WI38 (cell line): ENCODE results near the gene ATP6V1B1.

Source experiments
- H3K4me3 ChIP-seq: 2 replicates; pipeline ENCODE4 v1.5.1; 2011; ENCODE audit warnings: low read depth, mild to moderate bottlenecking, control low read depth, low read length
- CTCF ChIP-seq: IDR thresholded peaks from 2 replicates; pipeline ENCODE4 v1.5.1; 2012; ENCODE audit warnings: low read depth, mild to moderate bottlenecking, control low read depth, low read length

ATP6V1B1 gene

GRCh38 chr2:70960833-70961647 is 25.3 kb downstream of the ATP6V1B1 start:
- no peak overlapping the region for H3K4me3 ChIP-seq
- TF ChIP-seq CTCF = no peak

- H3K4me3 ChIP-seq = no peak overlapping the region
- no peak for TF ChIP-seq CTCF
Measured at GRCh38 chr2:70961648-70961994, 25.9 kb downstream of the ATP6V1B1 start.

- no peak overlapping the region for H3K4me3 ChIP-seq
- TF ChIP-seq CTCF = no peak
Measured at GRCh38 chr2:70962211-70962884, 26.6 kb downstream of the ATP6V1B1 start.

GRCh38 chr2:70962885-70963878 is 27.5 kb downstream of the ATP6V1B1 start:
- no peak for TF ChIP-seq CTCF
- no peak overlapping the region for H3K4me3 ChIP-seq

- H3K4me3 ChIP-seq = no peak overlapping the region
- no peak for TF ChIP-seq CTCF
Measured at GRCh38 chr2:70964133-70964532, 28.4 kb downstream of the ATP6V1B1 start.

GRCh38 chr2:70964596-70965386 is 29.1 kb downstream of the ATP6V1B1 start:
- peak overlapping the region; percentile 62 for H3K4me3 ChIP-seq
- TF ChIP-seq CTCF = peak; percentile 79
